Activated naive CD8-positive, alpha-beta T cell (primary cell): ENCODE measurements around the gene APOL2.
A peak's percentile ranks its signal among the peaks of the same experiment; 100 is the strongest.
"Not testable (repeated sequence)": the region's sequence is repeated elsewhere in the genome, so short reads cannot be mapped to it uniquely, and the experiment has no call there.

Source experiments
- H3K27ac Mint-ChIP-seq: one replicate; pipeline ENCODE4 v1.8.0; 2021; ENCODE audit warnings: mixed read lengths
- H3K27me3 Mint-ChIP-seq: one replicate; pipeline ENCODE4 v1.8.0; 2021; ENCODE audit warnings: mixed read lengths
- H3K36me3 Mint-ChIP-seq: one replicate; pipeline ENCODE4 v1.8.0; 2021; ENCODE audit warnings: mixed read lengths
- H3K4me1 Mint-ChIP-seq: one replicate; pipeline ENCODE4 v1.8.0; 2021; ENCODE audit warnings: low read depth, mixed read lengths
- H3K4me3 Mint-ChIP-seq: one replicate; pipeline ENCODE4 v1.8.0; 2021; ENCODE audit warnings: mild to moderate bottlenecking, mixed read lengths
- H3K9me3 Mint-ChIP-seq: one replicate; pipeline ENCODE4 v1.8.0; 2021; ENCODE audit warnings: low read depth, mixed read lengths

The APOL2 gene

GRCh38 chr22:36237462-36238372 is 1.6 kb downstream of the APOL2 start:
- Mint-ChIP-seq H3K4me1 (peaks cover 54% of the 10 kb centered on the region), H3K27me3 (no peaks in the 10 kb centered on the region), H3K4me3 (peak overlapping the region; percentile 96), H3K27ac (peak overlapping the region; percentile 98), H3K9me3 (peaks cover 4% of the 10 kb centered on the region), H3K36me3 (peaks cover 17% of the 10 kb centered on the region)

GRCh38 chr22:36236388-36237319 is 2.7 kb downstream of the APOL2 start:
- Mint-ChIP-seq H3K4me1 (peaks cover 57% of the 10 kb centered on the region), H3K4me3 (peak overlapping the region; percentile 96), H3K27ac (peak overlapping the region; percentile 37), H3K9me3 (no peaks in the 10 kb centered on the region), H3K27me3 (no peaks in the 10 kb centered on the region), H3K36me3 (peaks cover 22% of the 10 kb centered on the region)

- Mint-ChIP-seq H3K4me3 (peak overlapping the region; percentile 96), H3K27me3 (no peaks in the 10 kb centered on the region), H3K36me3 (peaks cover 22% of the 10 kb centered on the region), H3K9me3 (no peaks in the 10 kb centered on the region), H3K27ac (peak overlapping the region; percentile 51), H3K4me1 (peaks cover 57% of the 10 kb centered on the region)
These were observed 3.7 kb downstream of the APOL2 start for GRCh38 chr22:36235585-36235984.

GRCh38 chr22:36234919-36235318 is 4.4 kb downstream of the APOL2 start:
- Mint-ChIP-seq H3K27me3 (no peaks in the 10 kb centered on the region), H3K9me3 (no peaks in the 10 kb centered on the region), H3K4me3 (peak overlapping the region; percentile 96), H3K4me1 (peaks cover 52% of the 10 kb centered on the region), H3K36me3 (peaks cover 22% of the 10 kb centered on the region), H3K27ac (no peak overlapping the region)

- Mint-ChIP-seq H3K27ac (no peak overlapping the region), H3K9me3 (no peaks in the 10 kb centered on the region), H3K4me3 (peak overlapping the region; percentile 96), H3K36me3 (peaks cover 22% of the 10 kb centered on the region), H3K4me1 (peaks cover 45% of the 10 kb centered on the region), H3K27me3 (no peaks in the 10 kb centered on the region)
These were observed 5.1 kb downstream of the APOL2 start for GRCh38 chr22:36234213-36234612.

GRCh38 chr22:36233796-36234195 is 5.5 kb downstream of the APOL2 start:
- peaks cover 44% of the 10 kb centered on the region for H3K4me1 Mint-ChIP-seq
- no peaks in the 10 kb centered on the region for H3K27me3 Mint-ChIP-seq
- H3K4me3 Mint-ChIP-seq, result no peak overlapping the region
- peaks cover 22% of the 10 kb centered on the region for H3K36me3 Mint-ChIP-seq
- H3K9me3 Mint-ChIP-seq, result no peaks in the 10 kb centered on the region
- H3K27ac Mint-ChIP-seq, result no peak overlapping the region

GRCh38 chr22:36232715-36233401 is 6.5 kb downstream of the APOL2 start:
- peaks cover 19% of the 10 kb centered on the region for H3K36me3 Mint-ChIP-seq
- H3K4me1 Mint-ChIP-seq, result peaks cover 36% of the 10 kb centered on the region
- H3K27me3 Mint-ChIP-seq, result no peaks in the 10 kb centered on the region
- H3K9me3 Mint-ChIP-seq, result no peaks in the 10 kb centered on the region
- no peak overlapping the region for H3K27ac Mint-ChIP-seq
- no peak overlapping the region for H3K4me3 Mint-ChIP-seq

- H3K27me3 Mint-ChIP-seq, H3K9me3 Mint-ChIP-seq, H3K4me3 Mint-ChIP-seq, H3K27ac Mint-ChIP-seq: not testable (repeated sequence)
- H3K36me3 Mint-ChIP-seq, result peaks cover 18% of the 10 kb centered on the region
- H3K4me1 Mint-ChIP-seq, result peaks cover 21% of the 10 kb centered on the region
These were observed 8.3 kb downstream of the APOL2 start for GRCh38 chr22:36231051-36231450.

GRCh38 chr22:36229649-36230048 is 9.7 kb downstream of the APOL2 start:
- H3K9me3 Mint-ChIP-seq, H3K4me3 Mint-ChIP-seq, H3K27me3 Mint-ChIP-seq, H3K27ac Mint-ChIP-seq, H3K4me1 Mint-ChIP-seq, H3K36me3 Mint-ChIP-seq: not testable (repeated sequence)

- peaks cover 7% of the 10 kb centered on the region for H3K36me3 Mint-ChIP-seq
- H3K27ac Mint-ChIP-seq, result no peak overlapping the region
- no peak overlapping the region for H3K4me3 Mint-ChIP-seq
- H3K9me3 Mint-ChIP-seq, result no peaks in the 10 kb centered on the region
- H3K4me1 Mint-ChIP-seq, result peaks cover 2% of the 10 kb centered on the region
- H3K27me3 Mint-ChIP-seq, result no peaks in the 10 kb centered on the region
These were observed 10.4 kb downstream of the APOL2 start for GRCh38 chr22:36228944-36229343.

- H3K27me3 Mint-ChIP-seq, H3K36me3 Mint-ChIP-seq, H3K27ac Mint-ChIP-seq, H3K4me3 Mint-ChIP-seq, H3K9me3 Mint-ChIP-seq, H3K4me1 Mint-ChIP-seq: not testable (repeated sequence)
These were observed 11.0 kb downstream of the APOL2 start for GRCh38 chr22:36228369-36228768.

GRCh38 chr22:36227806-36228205 is 11.5 kb downstream of the APOL2 start:
- Mint-ChIP-seq H3K4me3 (no peak overlapping the region), H3K9me3 (no peaks in the 10 kb centered on the region), H3K4me1 (peaks cover 2% of the 10 kb centered on the region), H3K27ac (no peak overlapping the region), H3K36me3 (peaks cover 7% of the 10 kb centered on the region), H3K27me3 (no peaks in the 10 kb centered on the region)

- Mint-ChIP-seq H3K36me3 (peaks cover 6% of the 10 kb centered on the region), H3K27ac (no peak overlapping the region), H3K27me3 (no peaks in the 10 kb centered on the region), H3K4me3 (no peak overlapping the region), H3K4me1 (peaks cover 4% of the 10 kb centered on the region), H3K9me3 (no peaks in the 10 kb centered on the region)
These were observed 11.9 kb downstream of the APOL2 start for GRCh38 chr22:36227396-36227795.

- H3K9me3 Mint-ChIP-seq, result no peaks in the 10 kb centered on the region
These were observed 13.1 kb downstream of the APOL2 start for GRCh38 chr22:36226189-36226588.

More at GRCh38 chr22:36226189-36226588, 13.1 kb downstream of the APOL2 start:
- Mint-ChIP-seq H3K4me3 (no peak overlapping the region), H3K36me3 (peaks cover 2% of the 10 kb centered on the region), H3K27ac (no peak overlapping the region), H3K4me1 (peaks cover 9% of the 10 kb centered on the region), H3K27me3 (no peaks in the 10 kb centered on the region)
